Bronchial epithelial cell (primary cell): ENCODE measurements around the gene IPPK. TPM values are rescaled to one million over a fixed set of nuclear protein-coding genes. Genes with fewer than 3 reads are reported as not detected.

Experiments used
- DNase-seq: peaks from one replicate; pipeline ENCODE4 v3.0.0-alpha.2; 2010; ENCODE audit warnings: low read depth
- FAIRE-seq: peaks from 2 replicates; lab custom pipeline; 2011; peaks lifted over from hg19 to GRCh38; lab: Jason Lieb, UNC
- H3K27me3 ChIP-seq: 2 replicates; pipeline ENCODE4 v1.5.1; 2011; ENCODE audit warnings: low read length; ENCODE audit not compliant: control insufficient read depth, insufficient read depth
- H3K36me3 ChIP-seq: 2 replicates; pipeline ENCODE4 v1.5.1; 2011; ENCODE audit warnings: low read length; ENCODE audit not compliant: control insufficient read depth, insufficient read depth
- H3K4me3 ChIP-seq: 2 replicates; pipeline ENCODE4 v1.5.1; 2011; ENCODE audit warnings: mild to moderate bottlenecking, low read depth, low read length, control low read depth
- CTCF ChIP-seq: IDR thresholded peaks from 2 replicates; pipeline ENCODE4 v1.5.1; 2011; ENCODE audit warnings: mild to moderate bottlenecking, moderate library complexity, low read length, control low read depth, inconsistent platforms; ENCODE audit not compliant: insufficient read depth, severe bottlenecking
- total RNA-seq: library from RNA; depleted of rRNA; stranded (reverse); fragments of >200 nt; gene quantifications from 2 replicates; pipeline ENCODE4 v1.2.1, GENCODE V29; 2014

IPPK gene
- total RNA-seq, 1 donor from 2014 or later, result 27.6 TPM

GRCh38 chr9:92642564-92642963 lies 27.4 kb downstream of the IPPK start:
- no peak for TF ChIP-seq CTCF
- H3K4me3 ChIP-seq, result no peak overlapping the region
- DNase-seq (no peak), FAIRE-seq (peak; percentile 7)
- peaks cover 45% of the 10 kb centered on the region for H3K36me3 ChIP-seq
- H3K27me3 ChIP-seq, result no peaks in the 10 kb centered on the region

DNA sequence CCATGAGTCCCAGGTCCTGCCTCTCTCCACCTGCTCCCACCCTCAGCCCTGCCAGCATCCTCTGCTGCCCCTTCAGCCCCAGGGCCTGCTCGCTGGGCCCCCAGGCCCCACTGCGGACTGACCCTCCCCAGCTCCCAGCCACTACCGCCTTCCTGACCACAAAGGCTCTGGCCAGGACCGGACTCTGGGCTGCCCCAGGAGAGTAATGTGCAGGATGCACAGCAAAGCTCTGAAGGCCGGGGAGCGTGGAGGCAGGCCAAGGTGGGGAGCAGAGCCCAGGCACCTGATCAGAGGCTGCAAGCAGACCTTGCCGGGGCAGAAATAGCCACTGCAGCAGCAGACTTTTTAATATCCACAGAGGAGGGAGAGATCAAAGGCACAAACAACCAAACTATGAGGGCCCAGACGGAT lies 27.9 kb downstream of the IPPK start:
- peaks cover 43% of the 10 kb centered on the region for H3K36me3 ChIP-seq

GRCh38 chr9:92641092-92641809 lies 28.7 kb downstream of the IPPK start:
- DNase-seq, result no peak
- FAIRE-seq, result no peak
- no peak for TF ChIP-seq CTCF
- Histone ChIP-seq H3K27me3 (no peaks in the 10 kb centered on the region), H3K36me3 (peaks cover 43% of the 10 kb centered on the region), H3K4me3 (no peak overlapping the region)

More for the DNA sequence above, 27.9 kb downstream of the IPPK start:
- no peak overlapping the region for H3K4me3 ChIP-seq
- no peak for DNase-seq
- no peak for TF ChIP-seq CTCF
- no peak for FAIRE-seq
- H3K27me3 ChIP-seq, result no peaks in the 10 kb centered on the region

- no peak for TF ChIP-seq CTCF
- Histone ChIP-seq H3K36me3 (peaks cover 45% of the 10 kb centered on the region), H3K27me3 (no peaks in the 10 kb centered on the region), H3K4me3 (no peak overlapping the region)
- FAIRE-seq (no peak), DNase-seq (no peak)
Observed at GRCh38 chr9:92640398-92641091, 29.4 kb downstream of the IPPK start.

- no peak for FAIRE-seq
- H3K4me3 ChIP-seq, result no peak overlapping the region
- DNase-seq, result no peak
- H3K27me3 ChIP-seq, result no peaks in the 10 kb centered on the region
- no peak for TF ChIP-seq CTCF
- peaks cover 49% of the 10 kb centered on the region for H3K36me3 ChIP-seq
Observed at GRCh38 chr9:92639791-92640271, 30.1 kb downstream of the IPPK start.
